GM21515 (cell line): ENCODE results near the gene SH3TC2.

Source experiments
- ATAC-seq: cut with Tn5 transposase; IDR thresholded peaks from one replicate; pipeline ENCODE4 v1.9.1; 2021; ENCODE audit not compliant: unreplicated experiment

SH3TC2 gene

GRCh38 chr5:149061341-149061740 lies 1.5 kb downstream of the SH3TC2 start:
- ATAC-seq: no peak

- no peak for ATAC-seq
These were observed 2.5 kb downstream of the SH3TC2 start for GRCh38 chr5:149060325-149060724.

GRCh38 chr5:149056616-149057165 lies 6.2 kb downstream of the SH3TC2 start:
- ATAC-seq: no peak

- ATAC-seq: no peak
These were observed 8.4 kb downstream of the SH3TC2 start for GRCh38 chr5:149054416-149054815.

- ATAC-seq: no peak
These were observed 9.7 kb downstream of the SH3TC2 start for GRCh38 chr5:149053072-149053695.

- no peak for ATAC-seq
These were observed 13.5 kb downstream of the SH3TC2 start for GRCh38 chr5:149049371-149049781.

GRCh38 chr5:149048811-149049210 lies 14.1 kb downstream of the SH3TC2 start:
- ATAC-seq: no peak

- ATAC-seq: no peak
These were observed 15.4 kb downstream of the SH3TC2 start for GRCh38 chr5:149047462-149047861.

GRCh38 chr5:149046196-149046829 lies 16.5 kb downstream of the SH3TC2 start:
- no peak for ATAC-seq

GRCh38 chr5:149045089-149045460 lies 17.8 kb downstream of the SH3TC2 start:
- no peak for ATAC-seq

GRCh38 chr5:149044453-149045088 lies 18.3 kb downstream of the SH3TC2 start:
- ATAC-seq: no peak

- no peak for ATAC-seq
These were observed 19.2 kb downstream of the SH3TC2 start for GRCh38 chr5:149043641-149044040.

GRCh38 chr5:149042865-149043264 lies 20.0 kb downstream of the SH3TC2 start:
- no peak for ATAC-seq

GRCh38 chr5:149041242-149041641 lies 21.6 kb downstream of the SH3TC2 start:
- no peak for ATAC-seq

GRCh38 chr5:149040421-149040820 lies 22.4 kb downstream of the SH3TC2 start:
- ATAC-seq: no peak

GRCh38 chr5:149039506-149039905 lies 23.4 kb downstream of the SH3TC2 start:
- no peak for ATAC-seq

GRCh38 chr5:149038336-149039080 lies 24.4 kb downstream of the SH3TC2 start:
- no peak for ATAC-seq

- ATAC-seq: no peak
These were observed 25.0 kb downstream of the SH3TC2 start for GRCh38 chr5:149037817-149038216.

GRCh38 chr5:149036970-149037369 lies 25.9 kb downstream of the SH3TC2 start:
- ATAC-seq: no peak

GRCh38 chr5:149036168-149036567 lies 26.7 kb downstream of the SH3TC2 start:
- ATAC-seq: no peak

GRCh38 chr5:149035372-149035790 lies 27.5 kb downstream of the SH3TC2 start:
- ATAC-seq: peak; percentile 93
